GM12891 (cell line): Measurements from ENCODE around the gene ABCA6.

ENCODE experiments used
- PAX5 ChIP-seq: IDR thresholded peaks from 2 replicates; pipeline ENCODE4 v1.6.1; 2011; ENCODE audit warnings: low read length, moderate library complexity, mild to moderate bottlenecking; ENCODE audit not compliant: insufficient read depth, severe bottlenecking
- POLR2A ChIP-seq: IDR thresholded peaks from 2 replicates; pipeline ENCODE4 v1.6.1; 2011; ENCODE audit warnings: low read depth, low read length, control low read depth
- POLR2AphosphoS5 ChIP-seq: IDR thresholded peaks from 2 replicates; pipeline ENCODE4 v1.6.1; 2011; ENCODE audit warnings: low read depth, low read length, control low read depth
- POU2F2 ChIP-seq: IDR thresholded peaks from 2 replicates; pipeline ENCODE4 v1.6.1; 2011; ENCODE audit warnings: low read depth, mild to moderate bottlenecking, control low read depth, low read length, moderate library complexity
- SPI1 ChIP-seq: IDR thresholded peaks from 2 replicates; pipeline ENCODE4 v1.6.1; 2011; ENCODE audit warnings: low read depth, low read length, control low read depth
- TAF1 ChIP-seq: IDR thresholded peaks from 2 replicates; pipeline ENCODE4 v1.6.1; 2011; ENCODE audit warnings: low read depth, low read length, control low read depth

DNA sequence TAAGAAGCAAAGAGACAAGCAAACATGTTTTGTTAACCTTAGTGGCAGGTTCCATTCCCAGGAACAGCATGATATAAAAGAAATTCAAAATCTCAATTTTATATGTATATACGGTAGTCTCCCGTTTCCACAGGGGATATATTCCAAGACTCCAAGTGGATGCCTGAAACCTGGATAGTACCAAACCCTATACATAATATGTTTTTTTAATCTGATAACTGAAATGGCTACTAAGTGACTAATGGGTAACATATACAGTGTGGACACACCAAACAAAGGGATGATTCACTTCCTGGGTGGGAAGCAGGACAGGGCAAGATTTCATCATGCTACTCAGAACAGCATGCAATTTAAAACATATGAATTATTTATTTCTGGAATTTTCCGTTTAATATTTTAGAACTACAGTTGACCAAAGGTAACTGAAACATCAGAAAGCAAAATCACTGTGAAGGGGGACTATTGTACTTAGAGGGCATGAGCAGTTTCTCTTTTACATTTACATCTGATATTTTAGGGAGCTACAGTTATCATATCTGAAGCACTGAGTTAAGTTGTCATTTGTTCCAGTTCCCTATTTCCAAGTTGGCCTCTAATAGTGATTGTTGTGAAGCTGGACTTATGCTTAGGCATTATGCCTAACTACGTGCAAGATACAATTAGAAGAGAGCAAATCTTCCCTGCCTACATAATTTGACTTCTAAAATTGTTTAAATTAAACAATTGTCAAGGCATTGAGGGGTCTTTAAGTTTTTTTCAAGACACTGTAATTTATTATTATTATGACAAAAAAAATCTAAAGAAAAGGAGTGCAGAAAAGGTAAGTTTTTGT lies 34.1 kb upstream of the ABCA6 start:
- no peak for TF ChIP-seq POLR2A
- no peak for TF ChIP-seq TAF1
- no peak for TF ChIP-seq PAX5
- TF ChIP-seq POLR2AphosphoS5, result no peak
- peak; percentile 82 for TF ChIP-seq SPI1
- TF ChIP-seq POU2F2, result no peak
